GM23338 (cell line): ENCODE measurements around the gene PRM3. TPM values are rescaled to one million over a fixed set of nuclear protein-coding genes. Genes with fewer than 3 reads are reported as not detected.

Experiments used
- ATAC-seq: fragments of 200-7000 bp; cut with Tn5 transposase; 3 replicates; pipeline ENCODE4 v1.9.1; 2020
- DNase-seq: peaks from one replicate; pipeline ENCODE4 v3.0.0-alpha.2; 2015; ENCODE audit warnings: low spot score
- H2AFZ ChIP-seq: fragments of 200-600 bp; sonication (generic); 2 replicates; pipeline ENCODE4 v1.8.0; 2016; ENCODE audit warnings: antibody characterized with exemption, mild to moderate bottlenecking, moderate library complexity
- H3F3A ChIP-seq: fragments of 200-600 bp; sonication (generic); replicated peaks from 2 replicates; pipeline ENCODE4 v1.8.0; 2017; ENCODE audit warnings: antibody characterized with exemption, mixed run types, low read depth
- H3K27ac ChIP-seq: fragments of 200-600 bp; sonication (generic); 2 replicates; pipeline ENCODE4 v1.6.1; 2016; ENCODE audit warnings: low read depth
- H3K27me3 ChIP-seq: fragments of 200-600 bp; sonication (generic); 2 replicates; pipeline ENCODE4 v1.8.0; 2016; ENCODE audit warnings: mild to moderate bottlenecking, mixed run types, moderate library complexity; ENCODE audit not compliant: insufficient read depth
- H3K36me3 ChIP-seq: fragments of 200-600 bp; sonication (generic); 2 replicates; pipeline ENCODE4 v1.8.0; 2016; ENCODE audit warnings: mild to moderate bottlenecking; ENCODE audit not compliant: insufficient read depth
- H3K4me1 ChIP-seq: fragments of 200-600 bp; sonication (generic); 2 replicates; pipeline ENCODE4 v1.8.0; 2016; ENCODE audit warnings: mild to moderate bottlenecking, moderate library complexity; ENCODE audit not compliant: insufficient read depth
- H3K4me2 ChIP-seq: fragments of 200-600 bp; sonication (generic); 2 replicates; pipeline ENCODE4 v1.7.1; 2017; ENCODE audit warnings: mixed run types
- H3K4me3 ChIP-seq: fragments of 200-600 bp; sonication (generic); 2 replicates; pipeline ENCODE4 v1.6.1; 2016; ENCODE audit warnings: mixed run types
- H3K79me2 ChIP-seq: fragments of 200-600 bp; sonication (generic); replicated peaks from 2 replicates; pipeline ENCODE4 v1.8.0; 2017; ENCODE audit warnings: mild to moderate bottlenecking; ENCODE audit not compliant: insufficient read depth
- H3K9me2 ChIP-seq: fragments of 200-600 bp; sonication (generic); 2 replicates; pipeline ENCODE4 v1.8.0; 2017; ENCODE audit not compliant: insufficient read depth
- H4K20me1 ChIP-seq: fragments of 200-600 bp; sonication (generic); replicated peaks from 2 replicates; pipeline ENCODE4 v1.8.0; 2017; ENCODE audit warnings: mild to moderate bottlenecking; ENCODE audit not compliant: insufficient read depth
- H3K27ac Mint-ChIP-seq: 2 replicates; pipeline ENCODE4 v1.8.0; 2020; ENCODE audit warnings: inconsistent platforms, mild to moderate bottlenecking, moderate library complexity, mixed read lengths
- H3K27me3 Mint-ChIP-seq: 3 replicates; pipeline ENCODE4 v1.8.0; 2022; ENCODE audit warnings: low read depth, mild to moderate bottlenecking, moderate library complexity, mixed read lengths, inconsistent platforms; ENCODE audit not compliant: insufficient read depth, poor library complexity
- H3K36me3 Mint-ChIP-seq: 3 replicates; pipeline ENCODE4 v1.8.0; 2021; ENCODE audit warnings: low read depth, mild to moderate bottlenecking, inconsistent platforms, moderate library complexity, mixed read lengths
- H3K4me1 Mint-ChIP-seq: 3 replicates; pipeline ENCODE4 v1.8.0; 2020; ENCODE audit warnings: mild to moderate bottlenecking, inconsistent platforms, mixed read lengths
- H3K4me3 Mint-ChIP-seq: 3 replicates; pipeline ENCODE4 v1.8.0; 2021; ENCODE audit warnings: moderate library complexity, mild to moderate bottlenecking, inconsistent platforms, mixed read lengths
- H3K9me3 Mint-ChIP-seq: 3 replicates; pipeline ENCODE4 v1.8.0; 2020; ENCODE audit warnings: moderate library complexity, mild to moderate bottlenecking, inconsistent platforms, mixed read lengths
- ETS1 ChIP-seq: IDR thresholded peaks from 2 replicates; pipeline ENCODE4 v1.6.1; 2016; ENCODE audit warnings: antibody characterized with exemption
- EZH2phosphoT487 ChIP-seq: fragments of 200-600 bp; sonication (generic); IDR thresholded peaks from one replicate; pipeline ENCODE4 v1.8.1; 2018; ENCODE audit warnings: antibody characterized with exemption; ENCODE audit not compliant: unreplicated experiment
- NANOG ChIP-seq: IDR thresholded peaks from 2 replicates; pipeline ENCODE4 v1.6.1; 2016; ENCODE audit warnings: antibody characterized with exemption, borderline replicate concordance
- REST ChIP-seq: IDR thresholded peaks from one replicate; pipeline ENCODE4 v1.6.1; 2018; ENCODE audit warnings: antibody characterized with exemption; ENCODE audit not compliant: unreplicated experiment
- STAT1 ChIP-seq: IDR thresholded peaks from one replicate; pipeline ENCODE4 v1.6.1; 2016; ENCODE audit warnings: antibody characterized with exemption; ENCODE audit not compliant: unreplicated experiment
- polyA plus RNA-seq: library from polyadenylated mRNA; unstranded; fragments of >200 nt; fragmentation: Nextera tagmentation; extraction: Ambion mirVana; gene quantifications from 2 replicates; pipeline ENCODE4 v1.2.1, GENCODE V29; 2016
- total RNA-seq: library from RNA; depleted of rRNA; stranded (reverse); fragments of >200 nt; shearing (Covaris generic); gene quantifications from 2 replicates; pipeline ENCODE4 v1.2.3, GENCODE V29; 2014
- TF ChIP-seq, protein P1 (sequence below): fragments of 250-450 bp; sonication (Bioruptor Pico); IDR thresholded peaks from 2 replicates; pipeline ENCODE4 v1.5.0; 2020; ENCODE audit warnings: mild to moderate bottlenecking, moderate library complexity

Gene PRM3
- total and polyA plus RNA-seq, 2 experiments from 2014 or later = not detected

GRCh38 chr16:11291091-11291703, 17.8 kb upstream of the PRM3 start:
- Mint-ChIP-seq H3K4me1 (peaks cover 14% of the 10 kb centered on the region), H3K27ac (no peak overlapping the region), H3K4me3 (no peak overlapping the region), H3K9me3 (no peaks in the 10 kb centered on the region), H3K36me3 (no peaks in the 10 kb centered on the region), H3K27me3 (peaks cover 4% of the 10 kb centered on the region)
- ATAC-seq = peak; percentile 88
- H2AFZ ChIP-seq = peak overlapping the region; percentile 19
- peak; percentile 51 for DNase-seq
- no peak overlapping the region for H3K4me3 ChIP-seq
- H3K9me2 ChIP-seq = no peaks in the 10 kb centered on the region
- H3K27ac ChIP-seq = peak overlapping the region; percentile 72; the same call in 1 of the 2 replicates
- peaks cover 4% of the 10 kb centered on the region; the same call in 1 of the 2 replicates for H3K4me1 ChIP-seq
- no peak for TF ChIP-seq EZH2phosphoT487
- TF ChIP-seq, protein P1, sequence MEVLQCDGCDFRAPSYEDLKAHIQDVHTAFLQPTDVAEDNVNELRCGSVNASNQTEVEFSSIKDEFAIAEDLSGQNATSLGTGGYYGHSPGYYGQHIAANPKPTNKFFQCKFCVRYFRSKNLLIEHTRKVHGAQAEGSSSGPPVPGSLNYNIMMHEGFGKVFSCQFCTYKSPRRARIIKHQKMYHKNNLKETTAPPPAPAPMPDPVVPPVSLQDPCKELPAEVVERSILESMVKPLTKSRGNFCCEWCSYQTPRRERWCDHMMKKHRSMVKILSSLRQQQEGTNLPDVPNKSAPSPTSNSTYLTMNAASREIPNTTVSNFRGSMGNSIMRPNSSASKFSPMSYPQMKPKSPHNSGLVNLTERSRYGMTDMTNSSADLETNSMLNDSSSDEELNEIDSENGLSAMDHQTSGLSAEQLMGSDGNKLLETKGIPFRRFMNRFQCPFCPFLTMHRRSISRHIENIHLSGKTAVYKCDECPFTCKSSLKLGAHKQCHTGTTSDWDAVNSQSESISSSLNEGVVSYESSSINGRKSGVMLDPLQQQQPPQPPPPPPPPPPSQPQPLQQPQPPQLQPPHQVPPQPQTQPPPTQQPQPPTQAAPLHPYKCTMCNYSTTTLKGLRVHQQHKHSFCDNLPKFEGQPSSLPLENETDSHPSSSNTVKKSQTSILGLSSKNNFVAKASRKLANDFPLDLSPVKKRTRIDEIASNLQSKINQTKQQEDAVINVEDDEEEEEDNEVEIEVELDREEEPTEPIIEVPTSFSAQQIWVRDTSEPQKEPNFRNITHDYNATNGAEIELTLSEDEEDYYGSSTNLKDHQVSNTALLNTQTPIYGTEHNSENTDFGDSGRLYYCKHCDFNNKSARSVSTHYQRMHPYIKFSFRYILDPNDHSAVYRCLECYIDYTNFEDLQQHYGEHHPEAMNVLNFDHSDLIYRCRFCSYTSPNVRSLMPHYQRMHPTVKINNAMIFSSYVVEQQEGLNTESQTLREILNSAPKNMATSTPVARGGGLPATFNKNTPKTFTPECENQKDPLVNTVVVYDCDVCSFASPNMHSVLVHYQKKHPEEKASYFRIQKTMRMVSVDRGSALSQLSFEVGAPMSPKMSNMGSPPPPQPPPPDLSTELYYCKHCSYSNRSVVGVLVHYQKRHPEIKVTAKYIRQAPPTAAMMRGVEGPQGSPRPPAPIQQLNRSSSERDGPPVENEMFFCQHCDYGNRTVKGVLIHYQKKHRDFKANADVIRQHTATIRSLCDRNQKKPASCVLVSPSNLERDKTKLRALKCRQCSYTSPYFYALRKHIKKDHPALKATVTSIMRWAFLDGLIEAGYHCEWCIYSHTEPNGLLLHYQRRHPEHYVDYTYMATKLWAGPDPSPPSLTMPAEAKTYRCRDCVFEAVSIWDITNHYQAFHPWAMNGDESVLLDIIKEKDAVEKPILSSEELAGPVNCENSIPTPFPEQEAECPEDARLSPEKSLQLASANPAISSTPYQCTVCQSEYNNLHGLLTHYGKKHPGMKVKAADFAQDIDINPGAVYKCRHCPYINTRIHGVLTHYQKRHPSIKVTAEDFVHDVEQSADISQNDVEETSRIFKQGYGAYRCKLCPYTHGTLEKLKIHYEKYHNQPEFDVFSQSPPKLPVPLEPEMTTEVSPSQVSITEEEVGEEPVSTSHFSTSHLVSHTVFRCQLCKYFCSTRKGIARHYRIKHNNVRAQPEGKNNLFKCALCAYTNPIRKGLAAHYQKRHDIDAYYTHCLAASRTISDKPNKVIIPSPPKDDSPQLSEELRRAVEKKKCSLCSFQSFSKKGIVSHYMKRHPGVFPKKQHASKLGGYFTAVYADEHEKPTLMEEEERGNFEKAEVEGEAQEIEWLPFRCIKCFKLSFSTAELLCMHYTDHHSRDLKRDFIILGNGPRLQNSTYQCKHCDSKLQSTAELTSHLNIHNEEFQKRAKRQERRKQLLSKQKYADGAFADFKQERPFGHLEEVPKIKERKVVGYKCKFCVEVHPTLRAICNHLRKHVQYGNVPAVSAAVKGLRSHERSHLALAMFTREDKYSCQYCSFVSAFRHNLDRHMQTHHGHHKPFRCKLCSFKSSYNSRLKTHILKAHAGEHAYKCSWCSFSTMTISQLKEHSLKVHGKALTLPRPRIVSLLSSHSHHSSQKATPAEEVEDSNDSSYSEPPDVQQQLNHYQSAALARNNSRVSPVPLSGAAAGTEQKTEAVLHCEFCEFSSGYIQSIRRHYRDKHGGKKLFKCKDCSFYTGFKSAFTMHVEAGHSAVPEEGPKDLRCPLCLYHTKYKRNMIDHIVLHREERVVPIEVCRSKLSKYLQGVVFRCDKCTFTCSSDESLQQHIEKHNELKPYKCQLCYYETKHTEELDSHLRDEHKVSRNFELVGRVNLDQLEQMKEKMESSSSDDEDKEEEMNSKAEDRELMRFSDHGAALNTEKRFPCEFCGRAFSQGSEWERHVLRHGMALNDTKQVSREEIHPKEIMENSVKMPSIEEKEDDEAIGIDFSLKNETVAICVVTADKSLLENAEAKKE (CRISPR knock-in tag) = 0 out of 2 replicates have a peak, but pooled peaks have one; percentile 61
- no peaks in the 10 kb centered on the region for H3K36me3 ChIP-seq
- H3K79me2 ChIP-seq = no peaks in the 10 kb centered on the region
- no peaks in the 10 kb centered on the region for H4K20me1 ChIP-seq
- 0 out of 2 replicates have a peak, but pooled peaks cover 2% of the 10 kb centered on the region for H3F3A ChIP-seq
- H3K27me3 ChIP-seq = no peaks in the 10 kb centered on the region
- H3K4me2 ChIP-seq = no peak overlapping the region

GRCh38 chr16:11290102-11290893, 16.9 kb upstream of the PRM3 start:
- no peaks in the 10 kb centered on the region for H3K27me3 ChIP-seq
- no peak overlapping the region for H3K27ac ChIP-seq
- ATAC-seq (no peak), DNase-seq (no peak)
- no peak overlapping the region for H3K4me3 ChIP-seq
- no peak overlapping the region for H3K4me3 Mint-ChIP-seq
- no peaks in the 10 kb centered on the region for H3K9me3 Mint-ChIP-seq
- no peaks in the 10 kb centered on the region for H3K36me3 Mint-ChIP-seq
- peaks cover 14% of the 10 kb centered on the region for H3K4me1 Mint-ChIP-seq
- H3K79me2 ChIP-seq = no peaks in the 10 kb centered on the region
- no peak overlapping the region for H3K27ac Mint-ChIP-seq
- H3K4me2 ChIP-seq = no peak overlapping the region
- H3K4me1 ChIP-seq = peaks cover 4% of the 10 kb centered on the region; the same call in 1 of the 2 replicates
- H2AFZ ChIP-seq = peak overlapping the region; percentile 19; the same call in 1 of the 2 replicates
- H3F3A ChIP-seq = 0 out of 2 replicates have a peak, but pooled peaks cover 2% of the 10 kb centered on the region
- no peaks in the 10 kb centered on the region for H4K20me1 ChIP-seq
- peaks cover 6% of the 10 kb centered on the region for H3K27me3 Mint-ChIP-seq
- no peaks in the 10 kb centered on the region for H3K36me3 ChIP-seq
- no peaks in the 10 kb centered on the region for H3K9me2 ChIP-seq
- no peak for TF ChIP-seq STAT1
- no peak for TF ChIP-seq EZH2phosphoT487
- TF ChIP-seq NANOG = no peak
- TF ChIP-seq REST = no peak
- TF ChIP-seq ETS1 = no peak
